Astrocyte of the cerebellum (primary cell): Measurements from ENCODE around the gene MARCHF7.

Experiments used
- DNase-seq: peaks from one replicate; pipeline ENCODE4 v3.0.0-alpha.2; 2011; ENCODE audit warnings: low read depth
- H3K4me3 ChIP-seq: 2 replicates; pipeline ENCODE4 v1.5.1; 2011; ENCODE audit warnings: mild to moderate bottlenecking, low read depth, low read length, moderate library complexity
- in situ Hi-C: cut with HindIII; loops from 2 replicates; pipeline ENCODE4 v1.10.0; 2017; ENCODE audit warnings: low sequenced_read_pairs
- TF ChIP-seq, protein P1 (sequence below): IDR thresholded peaks from 2 replicates; pipeline ENCODE4 v1.5.1; 2012; ENCODE audit warnings: low read length, low read depth, moderate library complexity, mild to moderate bottlenecking; ENCODE audit errors: missing control alignments

MARCHF7 gene

DNA sequence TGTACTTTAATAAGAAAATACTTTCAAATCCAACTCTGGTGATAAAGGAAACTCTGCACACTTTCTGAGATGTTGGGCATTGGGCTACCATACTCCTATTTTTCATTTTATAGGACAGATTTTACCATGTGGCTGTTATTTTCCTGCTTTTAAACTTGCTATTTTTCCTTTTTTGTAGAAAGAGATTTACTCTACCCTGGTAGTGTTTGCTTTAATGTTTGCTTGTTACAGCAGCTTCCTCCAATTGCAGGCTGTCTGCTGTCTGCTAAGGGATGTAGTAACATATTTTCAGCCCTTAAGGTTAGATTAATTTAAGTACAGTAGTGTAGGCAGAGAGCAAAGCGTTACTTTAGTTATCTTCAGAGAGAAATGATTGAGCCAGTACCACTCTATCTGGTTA lies 38.6 kb downstream of the MARCHF7 start:
- no peak overlapping the region for H3K4me3 ChIP-seq
- in situ Hi-C loops = no loop called here
- no peak for DNase-seq
- TF ChIP-seq, protein P1, sequence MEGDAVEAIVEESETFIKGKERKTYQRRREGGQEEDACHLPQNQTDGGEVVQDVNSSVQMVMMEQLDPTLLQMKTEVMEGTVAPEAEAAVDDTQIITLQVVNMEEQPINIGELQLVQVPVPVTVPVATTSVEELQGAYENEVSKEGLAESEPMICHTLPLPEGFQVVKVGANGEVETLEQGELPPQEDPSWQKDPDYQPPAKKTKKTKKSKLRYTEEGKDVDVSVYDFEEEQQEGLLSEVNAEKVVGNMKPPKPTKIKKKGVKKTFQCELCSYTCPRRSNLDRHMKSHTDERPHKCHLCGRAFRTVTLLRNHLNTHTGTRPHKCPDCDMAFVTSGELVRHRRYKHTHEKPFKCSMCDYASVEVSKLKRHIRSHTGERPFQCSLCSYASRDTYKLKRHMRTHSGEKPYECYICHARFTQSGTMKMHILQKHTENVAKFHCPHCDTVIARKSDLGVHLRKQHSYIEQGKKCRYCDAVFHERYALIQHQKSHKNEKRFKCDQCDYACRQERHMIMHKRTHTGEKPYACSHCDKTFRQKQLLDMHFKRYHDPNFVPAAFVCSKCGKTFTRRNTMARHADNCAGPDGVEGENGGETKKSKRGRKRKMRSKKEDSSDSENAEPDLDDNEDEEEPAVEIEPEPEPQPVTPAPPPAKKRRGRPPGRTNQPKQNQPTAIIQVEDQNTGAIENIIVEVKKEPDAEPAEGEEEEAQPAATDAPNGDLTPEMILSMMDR = no peak

DNA sequence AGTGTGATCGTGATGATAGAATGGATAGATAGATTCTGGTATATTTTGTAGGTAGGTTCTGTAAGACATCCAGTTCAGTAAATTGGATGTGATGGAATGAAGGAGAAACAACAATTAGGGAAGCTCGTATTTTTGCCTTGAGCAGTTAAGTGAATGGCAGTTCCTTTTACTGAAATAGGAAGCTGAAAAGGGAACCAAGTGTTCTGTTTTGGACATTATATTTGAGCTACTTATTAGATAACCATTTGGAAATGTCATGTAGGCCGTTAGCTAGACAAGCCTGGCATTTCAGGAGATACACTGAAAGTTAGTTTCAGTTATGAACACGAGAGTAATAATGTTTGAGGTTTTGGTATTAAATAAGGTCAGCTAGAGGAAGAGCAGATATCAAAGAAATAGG lies 41.5 kb downstream of the MARCHF7 start:
- in situ Hi-C loops = no loop called here

DNA sequence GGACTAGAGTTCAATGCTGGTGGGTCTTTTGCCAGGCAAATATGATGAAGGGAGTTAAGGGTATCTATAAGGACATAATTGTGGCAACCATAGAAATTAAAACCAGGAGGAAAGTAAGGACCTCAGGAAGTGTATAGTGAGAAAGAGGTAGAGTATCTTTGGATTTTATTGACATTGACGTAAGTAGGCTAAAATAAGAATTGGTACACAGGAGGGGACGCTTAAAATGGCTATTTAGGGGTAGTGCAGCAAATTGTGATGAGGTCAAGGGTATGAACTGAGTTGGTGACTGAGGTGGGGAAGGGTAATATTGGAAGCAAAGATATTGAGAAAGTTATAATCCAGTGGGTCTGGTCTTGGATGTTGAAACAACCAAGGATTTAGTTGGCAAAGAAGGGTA lies 42.7 kb downstream of the MARCHF7 start:
- TF ChIP-seq, protein P1 = no peak
- no peak for DNase-seq
- in situ Hi-C loops = no loop called here
- no peak overlapping the region for H3K4me3 ChIP-seq

More for the DNA sequence above, 41.5 kb downstream of the MARCHF7 start:
- TF ChIP-seq, protein P1 = no peak
- no peak for DNase-seq
- H3K4me3 ChIP-seq = no peak overlapping the region

DNA sequence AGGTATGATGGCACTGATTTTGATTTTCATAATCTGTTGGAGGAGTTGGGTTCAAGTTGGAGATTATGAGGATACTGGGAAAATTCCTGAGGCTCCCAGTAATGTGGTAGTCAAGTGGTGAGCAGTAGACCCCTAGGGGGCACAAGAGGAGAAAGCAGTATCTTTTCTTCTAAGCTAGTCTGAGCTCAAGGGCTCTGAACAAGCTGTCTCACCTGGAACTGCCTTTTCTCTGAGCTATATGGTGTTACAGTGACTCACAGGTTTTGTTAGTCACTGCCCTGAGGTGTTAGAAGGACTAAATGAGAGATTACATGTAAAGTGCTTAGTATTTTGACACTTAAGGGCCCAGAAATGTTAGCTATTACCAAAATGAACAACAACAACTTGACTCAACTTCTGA lies 43.5 kb downstream of the MARCHF7 start:
- no peak for DNase-seq
- in situ Hi-C loops = no loop called here
- no peak overlapping the region for H3K4me3 ChIP-seq
- TF ChIP-seq, protein P1 = peak; percentile 41

DNA sequence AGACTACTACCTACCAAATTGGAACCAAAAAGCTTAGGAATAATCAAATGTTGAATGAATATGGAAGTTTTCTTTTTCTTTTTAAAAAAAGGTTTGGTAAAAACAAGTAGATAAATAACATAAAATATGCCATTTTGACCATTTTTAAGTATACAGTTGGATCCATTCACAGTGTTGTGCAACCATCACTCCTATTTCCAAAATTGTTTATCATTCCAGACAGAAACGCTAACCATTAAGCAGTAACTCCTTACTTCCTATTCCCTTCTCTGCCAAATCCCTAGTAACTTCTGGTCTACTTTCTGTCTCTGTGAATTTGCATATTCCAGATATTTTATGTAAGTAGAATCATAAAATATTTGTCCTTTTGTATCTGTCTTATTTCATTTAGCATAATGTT lies 45.9 kb downstream of the MARCHF7 start:
- H3K4me3 ChIP-seq = no peak overlapping the region
- TF ChIP-seq, protein P1 = no peak
- DNase-seq = no peak
- in situ Hi-C loops = no loop called here

DNA sequence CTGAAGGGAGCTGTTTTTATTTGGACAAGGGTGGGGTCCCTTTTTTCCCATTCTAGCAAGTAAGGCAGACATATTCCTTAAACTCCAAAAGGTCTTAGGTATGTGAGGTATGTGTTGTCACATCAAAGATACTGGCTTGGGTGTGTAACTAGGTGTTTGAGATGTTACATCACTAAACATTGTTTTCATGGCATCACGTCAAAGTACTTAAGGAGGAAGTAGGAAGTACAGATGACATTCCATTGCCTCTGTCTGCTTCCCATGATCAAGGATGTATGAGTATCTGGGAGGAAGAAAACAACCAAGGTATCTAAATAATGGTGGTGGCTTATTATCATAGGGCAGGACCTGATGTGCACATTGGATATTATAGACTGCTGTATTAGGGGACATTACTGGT lies 46.4 kb downstream of the MARCHF7 start:
- no peak overlapping the region for H3K4me3 ChIP-seq
- no peak for DNase-seq
- in situ Hi-C loops = no loop called here
- TF ChIP-seq, protein P1 = no peak

DNA sequence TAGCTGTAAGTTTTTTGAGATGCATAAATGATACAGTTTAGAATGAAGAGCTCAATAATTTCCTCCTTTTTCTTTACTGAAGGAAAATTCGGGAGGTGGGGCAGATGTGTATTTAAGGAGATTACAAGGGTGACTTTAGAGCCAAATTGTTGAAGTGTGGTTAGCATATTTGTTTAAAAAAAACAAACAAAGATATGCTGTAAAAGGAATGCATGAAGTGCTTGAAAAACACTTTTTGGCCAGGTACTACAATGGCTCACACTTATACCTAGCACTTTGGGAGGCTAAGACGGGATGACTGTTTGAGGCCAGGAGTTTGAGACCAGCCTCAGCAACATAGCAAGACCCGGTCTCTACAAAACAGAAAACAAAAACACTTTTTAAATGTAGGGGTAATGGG lies 47.3 kb downstream of the MARCHF7 start:
- in situ Hi-C loops = no loop called here
- TF ChIP-seq, protein P1 = no peak
- no peak for DNase-seq
- H3K4me3 ChIP-seq = no peak overlapping the region
